NCI-H1436 (cell line): ENCODE data around the gene RDH14.

Experiments
- DNase-seq: peaks from one replicate; lab custom pipeline; 2025; lab: John Stamatoyannopoulos, UW

The RDH14 gene, protein sequence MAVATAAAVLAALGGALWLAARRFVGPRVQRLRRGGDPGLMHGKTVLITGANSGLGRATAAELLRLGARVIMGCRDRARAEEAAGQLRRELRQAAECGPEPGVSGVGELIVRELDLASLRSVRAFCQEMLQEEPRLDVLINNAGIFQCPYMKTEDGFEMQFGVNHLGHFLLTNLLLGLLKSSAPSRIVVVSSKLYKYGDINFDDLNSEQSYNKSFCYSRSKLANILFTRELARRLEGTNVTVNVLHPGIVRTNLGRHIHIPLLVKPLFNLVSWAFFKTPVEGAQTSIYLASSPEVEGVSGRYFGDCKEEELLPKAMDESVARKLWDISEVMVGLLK

DNA sequence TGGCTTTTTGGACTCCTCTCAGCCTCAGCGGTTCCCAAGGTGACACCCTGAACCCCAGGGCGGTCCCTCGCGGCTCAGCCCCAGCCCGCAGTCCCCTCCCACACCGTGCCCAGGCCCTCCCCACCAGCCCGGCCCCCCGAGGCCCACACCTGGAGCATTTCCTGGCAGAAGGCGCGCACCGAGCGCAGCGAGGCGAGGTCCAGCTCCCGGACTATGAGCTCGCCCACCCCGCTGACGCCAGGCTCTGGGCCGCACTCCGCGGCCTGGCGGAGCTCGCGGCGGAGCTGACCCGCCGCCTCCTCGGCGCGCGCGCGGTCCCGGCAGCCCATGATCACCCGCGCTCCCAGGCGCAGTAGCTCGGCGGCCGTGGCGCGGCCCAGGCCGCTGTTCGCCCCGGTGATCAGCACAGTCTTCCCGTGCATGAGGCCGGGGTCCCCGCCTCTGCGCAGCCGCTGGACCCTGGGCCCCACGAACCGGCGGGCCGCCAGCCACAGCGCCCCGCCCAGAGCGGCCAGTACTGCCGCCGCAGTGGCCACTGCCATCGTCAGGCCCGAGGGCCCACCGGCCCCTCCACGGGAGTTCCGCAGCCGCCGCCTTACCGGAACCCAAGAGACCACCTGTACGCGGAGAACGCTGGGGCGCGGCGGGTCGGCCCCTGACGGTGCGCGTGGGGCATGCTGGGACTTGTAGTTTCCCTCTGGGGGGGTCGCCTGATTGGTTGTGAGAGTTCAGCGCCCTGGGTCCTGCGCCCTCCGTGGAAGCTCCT lies at the start of gene RDH14:
RDH14 (minus strand) TSS at position 623 of the 766 bp plus-strand sequence; CDS start at position 542, 81 bp downstream.
- DNase-seq = peak; percentile 84

DNA sequence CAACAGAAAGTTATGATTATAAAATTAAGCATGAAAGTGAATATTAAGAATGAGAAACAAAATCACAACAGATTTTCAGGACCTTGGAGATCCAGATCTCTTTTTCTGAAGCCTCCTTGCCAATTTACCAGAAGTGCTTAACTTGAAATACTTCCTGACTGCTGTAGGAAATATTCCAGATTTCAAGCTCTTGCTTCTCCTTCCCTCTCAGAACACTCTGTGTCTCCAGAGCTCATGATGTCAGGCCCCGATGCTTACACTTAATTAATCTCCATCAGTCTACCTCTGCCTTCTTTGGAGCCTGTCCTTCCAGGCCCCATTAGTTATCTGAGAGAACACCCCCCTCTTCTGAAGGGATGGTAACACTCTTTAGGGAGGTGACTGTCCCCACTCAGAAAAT lies 49.6 kb upstream of the RDH14 start:
- DNase-seq = no peak

DNA sequence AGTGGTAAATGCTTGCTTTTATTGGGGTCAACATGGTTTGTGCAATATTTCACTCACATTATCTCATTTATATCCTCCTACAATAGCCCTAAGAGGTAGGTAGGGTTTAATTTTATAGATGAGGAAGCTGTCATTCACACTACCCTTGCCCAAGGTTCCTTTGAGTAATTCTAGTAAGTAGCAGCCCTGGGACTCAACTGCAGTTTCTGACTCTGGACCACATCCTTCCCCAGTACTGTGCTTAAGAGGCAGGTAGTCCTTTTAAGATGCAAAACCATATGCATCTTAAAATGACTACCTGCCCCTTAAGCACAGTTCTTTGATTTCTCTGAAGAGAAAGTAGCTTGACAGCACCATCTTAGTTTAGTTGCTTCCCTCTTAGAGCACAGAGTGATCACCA lies 44.7 kb upstream of the RDH14 start:
- no peak for DNase-seq

DNA sequence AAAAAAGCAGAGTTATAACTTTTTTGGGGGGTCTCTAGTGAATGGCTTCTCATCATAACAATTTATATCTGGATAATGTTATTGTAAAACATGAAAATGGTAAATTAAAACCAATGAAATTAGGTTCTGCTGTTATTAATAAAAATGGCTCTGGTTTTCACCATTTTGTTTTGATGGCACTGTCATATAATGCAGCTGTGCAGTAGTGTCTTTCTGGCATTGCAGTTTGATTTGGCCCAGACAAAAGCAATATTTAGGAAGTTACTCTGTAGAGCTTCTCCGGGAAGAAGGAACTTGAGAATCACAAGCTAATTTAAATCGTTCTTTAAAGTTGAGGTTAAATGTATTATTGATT lies 44.1 kb upstream of the RDH14 start:
- no peak for DNase-seq

DNA sequence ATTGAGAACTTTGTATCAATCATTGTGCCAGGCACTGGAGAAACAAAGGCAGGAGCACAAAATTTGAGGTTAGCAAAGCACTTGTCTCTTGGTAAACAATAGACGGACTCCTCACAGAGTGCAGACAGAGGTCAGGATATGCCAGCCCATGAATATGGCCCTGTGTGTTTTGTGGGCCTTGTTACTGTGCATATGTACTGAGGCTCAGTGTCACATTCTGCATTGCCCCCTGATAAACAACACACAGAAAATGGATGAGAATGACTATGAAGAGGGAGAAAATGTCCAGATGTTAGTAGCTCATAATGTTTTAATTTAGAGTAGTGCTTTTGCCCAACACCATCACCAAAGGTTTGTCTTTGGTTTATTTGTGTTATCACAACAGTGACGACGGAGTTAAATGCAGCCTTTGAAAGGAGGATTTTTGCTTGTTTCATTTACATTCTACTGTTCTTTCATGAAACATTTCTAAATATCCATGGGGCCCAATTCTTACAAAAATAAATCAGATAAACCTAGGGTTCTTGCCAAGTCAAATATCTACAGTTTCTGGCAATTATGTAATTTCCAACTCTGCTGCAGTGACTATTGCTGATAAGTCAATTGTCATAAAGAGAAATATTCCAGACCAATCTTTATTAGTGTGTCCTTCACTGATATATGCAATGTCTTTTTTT lies 43.5 kb upstream of the RDH14 start:
- DNase-seq = no peak

DNA sequence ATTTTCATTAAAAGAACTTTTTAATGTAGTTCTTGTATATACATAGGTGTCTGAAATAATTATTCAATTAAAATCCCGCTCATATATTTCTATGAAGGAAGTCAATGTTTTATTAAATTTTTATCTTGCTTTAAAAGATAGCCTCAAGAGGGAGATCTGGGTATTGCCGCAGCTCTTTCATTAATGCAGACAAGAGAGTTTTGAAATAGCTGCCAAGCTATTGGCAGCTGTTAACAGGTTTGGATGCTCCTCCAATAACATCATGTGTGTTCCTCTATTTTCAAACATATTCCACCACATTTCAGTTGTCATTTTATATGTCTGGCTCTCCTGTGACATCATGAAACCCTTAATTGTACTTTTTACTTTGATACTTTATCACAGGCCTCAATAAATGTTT lies 41.8 kb upstream of the RDH14 start:
- DNase-seq = no peak

DNA sequence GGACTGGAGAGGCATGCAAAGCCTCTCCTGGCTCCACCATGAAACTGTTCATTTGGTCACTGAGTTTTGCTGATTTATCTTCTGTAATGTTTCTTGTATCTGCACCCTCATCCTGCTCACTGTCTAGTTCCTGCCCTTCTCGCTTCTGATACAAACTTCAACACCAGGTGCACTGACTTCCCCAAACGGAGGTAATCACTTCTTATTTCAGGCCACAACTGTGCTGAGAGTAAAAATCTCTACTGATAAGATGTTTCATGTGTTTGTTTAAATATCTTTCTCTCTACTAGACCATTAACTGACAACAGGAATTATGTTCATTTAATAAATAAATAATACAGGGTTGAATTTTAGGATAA lies 39.8 kb upstream of the RDH14 start:
- DNase-seq = no peak

DNA sequence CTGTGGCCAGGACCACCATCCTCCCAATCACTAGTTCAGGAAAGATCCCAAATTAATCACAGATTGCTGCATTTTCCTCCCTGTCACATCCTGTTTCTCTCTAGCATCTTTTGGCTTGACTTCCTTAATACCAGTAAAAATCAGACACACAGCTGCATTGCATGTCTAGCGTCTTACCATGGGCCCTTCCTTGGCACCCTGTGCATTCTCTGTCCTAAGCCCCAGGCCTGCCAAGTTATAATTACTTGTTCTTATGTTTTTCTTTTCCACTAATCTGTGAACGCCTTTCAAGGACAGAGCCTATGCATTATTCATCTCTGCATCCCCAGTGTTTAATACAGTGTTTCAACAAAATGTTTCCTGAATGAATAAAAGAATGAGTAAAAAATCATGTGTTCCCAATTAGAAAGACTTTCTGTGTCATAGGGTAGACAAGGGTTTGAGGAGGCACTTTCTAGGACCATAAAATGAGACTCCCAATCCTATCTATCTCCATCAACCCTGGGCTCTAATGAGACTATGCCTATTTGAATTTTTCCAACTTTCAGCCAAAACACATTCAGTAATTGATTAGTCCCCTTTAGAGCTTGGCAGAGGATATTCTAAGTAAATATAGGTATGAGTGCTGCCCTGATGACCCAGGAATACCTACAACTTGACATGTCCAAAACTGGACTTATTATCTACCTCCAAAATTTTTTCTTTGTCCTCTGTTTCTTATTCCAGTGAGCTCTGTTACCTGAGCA lies 39.2 kb upstream of the RDH14 start:
- no peak for DNase-seq

DNA sequence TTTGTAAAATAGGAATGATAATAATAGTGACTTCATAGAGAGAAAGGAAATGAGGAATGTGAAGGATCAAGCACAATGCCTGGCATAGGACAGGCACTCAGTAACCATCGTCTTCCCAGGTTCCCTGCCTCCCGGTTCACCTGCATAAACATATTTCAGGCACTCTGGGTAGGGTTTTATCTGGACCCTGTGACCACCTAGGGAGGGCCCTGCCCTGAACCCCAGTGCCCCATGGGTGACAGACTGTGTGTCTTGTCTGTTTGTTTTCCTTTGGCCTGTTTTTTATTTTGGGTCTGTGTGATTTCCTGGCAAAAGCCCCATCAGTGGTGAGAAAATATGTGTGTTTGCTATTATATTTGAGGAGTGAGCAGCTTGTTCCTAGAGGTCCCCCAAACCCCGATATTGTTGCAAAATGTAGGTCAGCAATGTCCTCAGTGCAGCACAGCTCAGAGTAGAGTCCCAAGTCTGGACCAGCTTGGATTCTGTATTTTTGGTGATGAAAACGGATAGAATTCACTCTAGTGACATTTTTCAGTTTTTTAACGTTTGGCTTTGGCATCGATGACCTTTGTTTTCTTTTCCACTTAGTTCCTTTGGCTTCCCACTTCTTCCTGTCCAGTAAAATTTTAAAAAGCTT lies 38.5 kb upstream of the RDH14 start:
- no peak for DNase-seq

DNA sequence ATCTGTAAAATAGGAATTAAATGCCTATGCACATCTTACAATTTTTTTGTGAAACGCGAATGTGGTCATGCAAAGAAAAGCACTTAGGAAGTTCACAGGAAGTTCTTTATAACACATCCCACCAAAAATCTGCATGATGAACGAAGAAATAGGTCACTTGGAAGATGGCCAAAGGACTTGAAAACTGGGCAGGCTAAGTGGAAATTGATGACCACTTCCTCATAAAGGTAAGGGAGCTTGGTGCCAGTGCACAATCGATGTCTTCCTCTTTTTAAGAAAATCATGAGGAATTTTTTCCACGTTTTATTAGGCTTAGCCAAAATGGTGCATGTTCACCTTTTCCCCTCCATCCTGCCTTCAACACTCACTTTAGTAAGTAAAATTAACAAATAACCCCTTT lies 37.2 kb upstream of the RDH14 start:
- DNase-seq = no peak

DNA sequence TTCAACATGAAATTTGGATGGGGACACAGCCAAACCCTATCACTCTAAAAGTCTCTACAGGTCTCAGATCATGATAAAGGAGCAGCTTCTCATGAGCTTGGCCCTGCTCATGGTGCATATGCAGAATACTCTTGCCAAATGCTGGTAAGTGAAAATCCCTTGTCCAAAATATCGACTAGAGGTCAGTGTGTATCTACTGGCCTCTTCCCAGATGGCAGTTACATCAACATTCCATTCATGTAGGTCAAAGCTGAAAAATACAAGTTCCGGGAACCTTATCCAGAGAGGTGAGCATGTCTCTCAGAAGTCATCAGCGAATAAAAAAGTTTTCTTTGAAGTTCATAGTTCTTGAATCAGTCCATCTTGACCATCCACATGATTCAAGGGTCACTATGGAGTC lies 36.5 kb upstream of the RDH14 start:
- no peak for DNase-seq

DNA sequence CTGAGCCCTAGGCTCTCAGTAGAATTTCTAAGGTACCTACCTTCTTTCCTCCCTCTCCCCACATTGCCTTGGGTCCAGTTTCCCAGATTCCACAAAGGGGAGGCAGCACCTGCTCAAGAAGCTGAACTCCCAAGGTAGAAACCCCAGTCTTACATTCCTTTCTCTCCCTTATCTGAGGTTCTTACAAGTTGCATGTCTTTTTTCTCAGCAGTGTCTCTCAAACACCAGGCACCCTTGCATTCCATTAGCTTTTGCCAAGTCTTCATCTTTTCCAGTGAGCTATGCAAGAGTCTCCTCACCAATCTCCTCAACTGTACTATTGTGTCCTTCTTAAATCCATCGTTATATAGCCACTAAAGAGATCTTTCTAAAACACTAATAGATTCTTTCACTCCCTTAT lies 33.0 kb upstream of the RDH14 start:
- DNase-seq = no peak

DNA sequence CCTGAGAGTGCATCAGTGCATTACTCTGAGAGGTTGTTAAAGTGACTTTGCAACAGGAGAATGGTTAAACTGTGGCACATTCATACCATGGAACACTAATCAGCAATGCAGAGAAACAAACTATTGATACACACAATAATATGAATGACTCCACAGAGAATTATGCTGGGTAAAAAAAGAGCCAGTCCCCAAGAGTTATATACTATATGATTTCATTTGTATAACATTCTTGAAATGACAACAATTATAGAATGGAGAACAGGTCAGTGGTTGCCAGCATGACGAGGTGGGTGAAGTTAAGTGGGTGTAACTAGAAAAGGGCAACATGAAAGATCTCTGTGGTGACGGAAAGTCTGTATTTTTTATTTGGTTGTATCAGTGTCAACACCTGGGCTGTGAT lies 31.9 kb upstream of the RDH14 start:
- no peak for DNase-seq

DNA sequence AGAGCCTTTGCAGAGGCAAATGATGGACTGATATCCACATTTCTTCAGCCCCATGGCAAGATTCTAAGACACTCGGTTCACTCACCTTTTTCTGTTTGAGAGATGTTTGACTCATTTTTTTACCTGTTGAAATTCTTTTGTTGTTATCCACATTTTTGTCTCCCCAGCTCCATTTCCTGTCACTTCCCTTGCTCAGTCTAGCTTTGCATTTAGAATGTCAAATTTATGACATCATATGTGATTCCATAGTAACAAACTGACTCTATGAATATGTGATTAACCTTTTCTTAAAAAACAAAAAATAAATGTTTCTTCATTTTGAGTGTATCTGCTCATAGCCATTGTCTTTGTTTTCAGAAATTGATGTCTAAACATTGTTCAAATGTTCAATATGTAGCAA lies 28.9 kb upstream of the RDH14 start, which contains the start of gene NT5C1B:
NT5C1B (minus strand) TSS at position 216 of the 400 bp plus-strand sequence; CDS start at position 115, 101 bp downstream.
- no peak for DNase-seq

DNA sequence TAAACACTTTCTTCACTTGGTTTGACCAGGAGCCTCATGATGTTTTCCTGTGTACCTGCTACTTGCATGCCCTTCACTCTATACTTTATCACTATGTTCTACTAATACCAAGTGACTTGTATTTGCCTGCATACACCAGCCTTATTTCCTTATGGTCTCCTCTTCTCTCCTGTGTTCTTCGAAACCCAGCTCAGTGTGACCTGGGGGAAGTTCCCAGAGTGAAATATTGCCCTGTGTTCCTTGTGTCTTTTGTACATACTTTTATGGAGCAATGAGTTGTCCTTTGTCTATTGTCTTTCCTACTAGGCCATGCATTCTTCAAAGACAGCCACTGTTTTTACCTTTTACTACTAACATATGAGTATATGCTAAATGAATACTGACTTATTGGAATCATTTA lies 28.3 kb upstream of the RDH14 start:
- no peak for DNase-seq

DNA sequence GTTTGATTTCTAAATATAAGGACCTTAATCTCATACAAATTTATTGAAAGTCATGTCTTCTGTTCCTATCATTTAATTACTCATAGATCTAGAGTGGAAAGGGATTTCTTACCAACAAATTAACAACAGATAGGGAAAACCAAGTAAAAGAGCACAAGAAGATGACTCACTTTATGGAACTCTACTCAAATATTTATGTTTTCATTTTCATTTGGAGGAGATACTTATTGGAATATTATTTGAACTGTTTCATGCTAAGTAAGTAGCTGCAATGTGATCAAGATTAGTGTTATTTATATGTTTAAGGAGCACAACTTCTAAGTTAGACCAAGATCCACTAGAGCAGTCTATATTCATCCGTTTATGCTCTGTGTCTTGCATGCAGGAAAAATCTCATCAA lies 27.6 kb upstream of the RDH14 start:
- DNase-seq = no peak

DNA sequence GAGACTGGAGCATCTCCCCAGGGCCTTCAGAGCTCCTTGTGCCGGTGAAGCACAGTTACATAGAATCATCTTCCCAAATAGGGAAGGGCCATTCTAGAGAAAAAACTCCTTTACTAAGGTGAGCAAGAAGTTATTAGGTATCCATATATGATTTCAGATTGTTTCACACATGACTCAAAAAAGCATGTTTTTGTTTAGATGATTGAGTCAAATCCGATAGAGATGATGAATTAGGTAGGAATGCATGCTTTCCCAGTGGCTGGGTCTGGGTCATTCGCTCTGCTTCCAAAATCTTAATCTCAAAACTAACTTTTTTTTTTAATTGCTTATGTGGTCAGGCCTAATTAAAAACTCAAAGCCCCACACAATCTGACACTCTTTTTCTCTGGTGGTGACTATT lies 25.1 kb upstream of the RDH14 start:
- no peak for DNase-seq

DNA sequence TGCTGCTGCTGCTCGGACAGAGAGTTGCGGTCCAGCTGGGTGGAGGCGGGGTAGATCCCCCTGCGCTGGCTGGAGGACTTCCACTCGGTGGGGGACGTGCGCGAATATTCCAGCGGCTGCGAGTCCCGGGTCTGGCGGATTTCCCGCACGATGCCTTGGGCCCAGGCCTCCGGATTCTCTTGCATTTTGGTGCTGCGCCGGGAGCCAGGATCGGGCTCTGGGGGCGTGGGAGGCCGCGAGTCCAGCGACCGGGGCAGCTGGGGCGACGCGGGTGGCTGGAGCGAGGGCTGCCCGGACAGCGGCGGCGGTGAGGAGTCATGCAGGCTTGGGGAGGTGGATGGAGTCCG lies 24.1 kb upstream of the RDH14 start:
- DNase-seq = no peak

DNA sequence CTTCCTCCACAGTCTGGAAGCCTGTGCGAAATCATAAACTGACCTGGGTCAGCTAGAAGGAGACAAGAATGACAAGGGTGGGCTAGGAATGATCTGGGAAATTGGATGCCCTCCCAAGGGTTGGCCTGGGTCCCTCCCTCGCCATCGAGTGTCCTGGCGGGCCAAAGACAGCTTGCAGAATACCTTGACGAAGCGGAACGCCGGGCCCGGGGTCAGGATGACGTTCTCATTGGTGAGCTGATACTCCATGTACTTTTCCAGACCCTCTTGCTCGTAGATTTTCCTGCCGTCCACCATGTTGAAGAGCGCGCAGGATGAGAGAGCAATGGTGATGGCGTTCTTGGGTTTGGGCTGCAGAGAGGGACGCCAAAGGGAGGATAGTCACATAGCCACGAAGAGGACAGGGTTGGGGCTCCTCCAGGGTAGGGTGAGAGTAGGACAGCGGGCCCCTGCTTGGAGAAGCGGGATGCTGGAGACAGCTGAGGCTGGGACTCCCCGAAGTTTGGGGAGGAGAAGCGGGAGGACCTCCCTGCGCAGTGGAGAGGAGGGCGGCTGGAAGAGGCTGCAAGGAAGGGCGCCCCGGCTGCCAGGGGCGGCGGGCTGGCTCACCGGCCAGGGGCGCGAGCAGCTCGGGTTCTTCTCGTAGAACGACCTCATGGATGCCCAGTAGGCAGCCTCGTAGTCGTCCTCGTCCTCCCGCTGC lies 23.6 kb upstream of the RDH14 start:
- no peak for DNase-seq

DNA sequence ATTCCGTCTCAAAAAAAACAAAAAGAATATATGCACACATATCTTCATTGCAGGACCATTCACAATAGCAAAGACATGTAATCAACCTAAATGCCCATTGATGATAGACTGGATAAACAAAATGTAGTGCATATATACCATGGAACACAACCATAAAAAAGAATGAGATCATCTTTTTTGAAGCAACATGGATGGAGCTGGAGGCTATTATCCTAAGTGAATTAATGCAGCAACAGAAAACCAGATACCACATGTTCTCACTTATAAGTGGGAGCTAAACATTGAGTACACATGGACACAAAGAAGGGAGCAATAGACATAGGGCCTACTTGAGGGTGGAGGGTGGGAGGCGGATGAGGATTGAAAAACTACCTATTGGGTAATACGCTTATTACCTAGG lies 20.2 kb upstream of the RDH14 start:
- DNase-seq = no peak

DNA sequence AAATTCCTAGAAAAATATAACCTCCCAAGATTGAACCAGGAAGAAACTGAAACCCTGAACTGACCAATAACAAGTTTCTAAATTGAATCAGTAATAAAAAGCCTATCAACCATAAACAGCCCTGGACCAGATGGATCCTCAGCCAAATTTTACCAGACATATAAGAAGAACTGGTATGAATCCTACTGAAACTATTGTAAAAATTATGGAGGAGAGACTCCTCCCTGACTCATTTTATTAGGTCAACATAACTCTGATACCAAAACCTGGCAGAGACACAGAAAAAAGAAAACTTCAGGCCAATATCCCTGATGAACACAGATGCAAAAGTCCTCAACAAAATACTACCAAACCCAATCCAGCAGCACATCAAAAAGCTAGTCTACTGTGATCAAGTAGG lies 17.6 kb upstream of the RDH14 start:
- DNase-seq = no peak
